GM12878 (cell line): Measurements from ENCODE around the gene HPRT1. TPM values are rescaled to one million over a fixed set of nuclear protein-coding genes. Genes with fewer than 3 reads are reported as not detected.
"Not testable (repeated sequence)": the region's sequence is repeated elsewhere in the genome, so short reads cannot be mapped to it uniquely, and the experiment has no call there.

ENCODE experiments used
- ATAC-seq: fragments of 200-7000 bp; cut with Tn5 transposase; 3 replicates; pipeline ENCODE4 v1.9.1; 2020; ENCODE audit warnings: mild to moderate bottlenecking, moderate library complexity
- BruUV-seq: library from RNA; stranded (reverse); fragments of 400-500 nt; replicated peaks from 2 replicates; lab custom pipeline; 2021; lab: Mats Ljungman, UMichigan
- CTCF ChIA-PET: fragments of 300-600 bp; sonication (Branson Sonifier 250); formaldehyde crosslinking; extraction: SDS; loops from one replicate; lab custom pipeline; 2021; ENCODE audit warnings: inconsistent platforms; lab: Yijun Ruan, JAX
- POLR2A ChIA-PET: fragments of 350-600 bp; formaldehyde crosslinking; extraction: SDS; loops from one replicate; lab custom pipeline; 2021; ENCODE audit warnings: inconsistent platforms; lab: Charles Lee
- RAD21 ChIA-PET: fragments of 300-600 bp; sonication (Branson Sonifier 250); formaldehyde crosslinking; loops from one replicate; lab custom pipeline; 2023; ENCODE audit warnings: antibody characterized with exemption; ENCODE audit not compliant: unreplicated experiment; lab: Charles Lee
- SMC1A ChIA-PET: fragments of 300-600 bp; sonication (Branson Sonifier 250); formaldehyde crosslinking; loops from one replicate; lab custom pipeline; 2023; ENCODE audit not compliant: unreplicated experiment, uncharacterized antibody; lab: Charles Lee
- DNase-seq: peaks from one replicate; pipeline ENCODE4 v3.0.0-alpha.2; 2011; ENCODE audit warnings: low read depth, low spot score
- FAIRE-seq: peaks from 3 replicates; lab custom pipeline; 2011; peaks lifted over from hg19 to GRCh38; lab: Jason Lieb, UNC
- H2AFZ ChIP-seq: 2 replicates; pipeline ENCODE4 v1.6.0; 2011; ENCODE audit warnings: low read depth, low read length, control low read depth; ENCODE audit not compliant: control insufficient read depth
- H3K27ac ChIP-seq: 2 replicates; pipeline ENCODE4 v1.5.1; 2011; ENCODE audit warnings: control low read depth; ENCODE audit not compliant: control insufficient read depth, insufficient read depth
- H3K27me3 ChIP-seq, 2 experiments: replicated peaks in 1 of 2; 2 replicates each; pipeline versions ENCODE4 v1.6.0 to v1.6.1; 2011; ENCODE audit warnings: low read length in 1 of 2; ENCODE audit not compliant: control insufficient read depth in 2 of 2, insufficient read depth in 2 of 2
- H3K36me3 ChIP-seq, 2 experiments: 2 replicates each; pipeline ENCODE4 v1.5.1; 2011; ENCODE audit warnings: low read length in 1 of 2; ENCODE audit not compliant: control insufficient read depth in 2 of 2, insufficient read depth in 2 of 2
- H3K4me1 ChIP-seq: 2 replicates; pipeline ENCODE4 v1.6.1; 2011; ENCODE audit warnings: mild to moderate bottlenecking, low read length, moderate library complexity, mixed read lengths; ENCODE audit not compliant: control insufficient read depth, insufficient read depth
- H3K4me2 ChIP-seq: 2 replicates; pipeline ENCODE4 v1.6.0; 2011; ENCODE audit warnings: control low read depth; ENCODE audit not compliant: control insufficient read depth, insufficient read depth
- H3K4me3 ChIP-seq: fragments of 200-600 bp; sonication (generic); 2 replicates; pipeline ENCODE4 v1.5.1; 2016
- H3K79me2 ChIP-seq: 2 replicates; pipeline ENCODE4 v1.6.0; 2011; ENCODE audit warnings: low read length; ENCODE audit not compliant: control insufficient read depth, insufficient read depth
- H3K9ac ChIP-seq: 2 replicates; pipeline ENCODE4 v1.8.0; 2011; ENCODE audit warnings: low read length, control low read depth, mixed read lengths; ENCODE audit not compliant: control insufficient read depth, insufficient read depth
- H3K9me3 ChIP-seq: replicated peaks from 3 replicates; pipeline ENCODE4 v1.5.1; 2011; ENCODE audit warnings: mild to moderate bottlenecking, low read length; ENCODE audit not compliant: control insufficient read depth, insufficient read depth
- H4K20me1 ChIP-seq: 2 replicates; pipeline ENCODE4 v1.6.0; 2011; ENCODE audit not compliant: control insufficient read depth, insufficient read depth
- CHD4 ChIP-seq: fragments of 200-600 bp; sonication (generic); IDR thresholded peaks from 2 replicates; pipeline ENCODE4 v1.6.1; 2016; ENCODE audit warnings: mild to moderate bottlenecking
- IKZF1 ChIP-seq: fragments of 450-650 bp; conservative IDR thresholded peaks from 2 replicates; pipeline ENCODE4 v1.6.1; 2017; ENCODE audit warnings: antibody characterized with exemption, mild to moderate bottlenecking
- KDM1A ChIP-seq: fragments of 200-600 bp; sonication (generic); IDR thresholded peaks from 2 replicates; pipeline ENCODE4 v1.6.1; 2016; ENCODE audit warnings: borderline replicate concordance
- MXI1 ChIP-seq: fragments of 150-350 bp; IDR thresholded peaks from 2 replicates; pipeline ENCODE4 v1.6.1; 2011; ENCODE audit warnings: low read depth, mild to moderate bottlenecking, inconsistent platforms, low read length, improper control_type of control experiment
- SREBF2 ChIP-seq: IDR thresholded peaks from 2 replicates; pipeline ENCODE4 v1.6.1; 2012; ENCODE audit warnings: mild to moderate bottlenecking, low read length
- TBL1XR1 ChIP-seq: IDR thresholded peaks from 2 replicates; pipeline ENCODE4 v1.6.1; 2012; ENCODE audit warnings: low read depth, low read length, improper control_type of control experiment
- TCF12 ChIP-seq: IDR thresholded peaks from 2 replicates; pipeline ENCODE4 v1.6.1; 2011; ENCODE audit warnings: low read depth, mild to moderate bottlenecking, low read length
- WGBS: methylation state at CpG from one replicate; pipeline ENCODE4 v1.1.6; 2016; ENCODE audit warnings: low lambda C conversion rate; ENCODE audit not compliant: insufficient replicate concordance, insufficient coverage; ENCODE audit errors: missing lambda C conversion rate; 5-methylcytosine and 5-hydroxymethylcytosine counted together
- in situ Hi-C: fragments of 300-500 bp; cut with MboI; formaldehyde crosslinking; loops from 9 replicates; pipeline ENCODE4 v1.14.3; 2018; ENCODE audit warnings: mixed read lengths
- intact Hi-C: fragments of 100-400 bp; cut with micrococcal nuclease; formaldehyde crosslinking; loops from one replicate; pipeline ENCODE4 v1.14.2; 2022; ENCODE audit not compliant: unreplicated experiment
- polyA plus RNA-seq, 11 experiments: library from polyadenylated mRNA; depleted of rRNA in 4 of 11; unstranded in 6 of 11; stranded (reverse) in 5 of 11; fragments of >200 nt; fragmentation: Nextera tagmentation in 4 of 11; fragmentation: Illumina TruSeq in 1 of 11; extraction: Ambion mirVana in 4 of 11; extraction: Trizol in 1 of 11; gene quantifications; 1 replicate in 1 of 11; 2 replicates in 10 of 11; pipeline versions ENCODE4 v1.2.1 to v1.2.3, GENCODE V29; 2011 to 2016; ENCODE audit warnings: inconsistent platforms in 2 of 11, missing spikeins in 2 of 11, low read depth in 1 of 11
- total RNA-seq, 4 experiments: library from RNA; depleted of rRNA in 3 of 4; stranded (reverse); fragments of >200 nt in 3 of 4; fragmentation: Illumina TruSeq in 1 of 4; extraction: Trizol in 1 of 4; gene quantifications; 2 replicates each; pipeline versions ENCODE4 v1.2.1 to v1.2.3, GENCODE V29; 2013 to 2021
- TF ChIP-seq, protein P1 (sequence below): IDR thresholded peaks from 2 replicates; pipeline ENCODE4 v1.6.1; 2012; ENCODE audit warnings: low read depth, low read length, improper control_type of control experiment
- TF ChIP-seq, protein P2 (sequence below): IDR thresholded peaks from 2 replicates; pipeline ENCODE4 v1.6.1; 2011; ENCODE audit warnings: borderline replicate concordance, low read depth, mild to moderate bottlenecking, moderate library complexity, low read length; ENCODE audit not compliant: insufficient read depth, poor library complexity, severe bottlenecking
- TF ChIP-seq, protein P3 (sequence below), 3 experiments: IDR thresholded peaks in 2 of 3; conservative IDR thresholded peaks in 1 of 3; 2 replicates each; pipeline ENCODE4 v1.5.1; 2011; ENCODE audit warnings: low read depth in 3 of 3, low read length in 3 of 3, mild to moderate bottlenecking in 3 of 3, control low read depth in 2 of 3, moderate library complexity in 2 of 3, inconsistent platforms in 1 of 3, mixed read lengths in 1 of 3; ENCODE audit not compliant: control insufficient read depth in 2 of 3, insufficient read depth in 1 of 3; ENCODE audit errors: extremely low read depth in 1 of 3

The HPRT1 gene
- total and polyA plus RNA-seq, 10 of the 15 experiments (the other 5 are each of a cell fraction or from before 2014, with no cell fraction given), result 19.3 to 161 (median 92.7) TPM

DNA sequence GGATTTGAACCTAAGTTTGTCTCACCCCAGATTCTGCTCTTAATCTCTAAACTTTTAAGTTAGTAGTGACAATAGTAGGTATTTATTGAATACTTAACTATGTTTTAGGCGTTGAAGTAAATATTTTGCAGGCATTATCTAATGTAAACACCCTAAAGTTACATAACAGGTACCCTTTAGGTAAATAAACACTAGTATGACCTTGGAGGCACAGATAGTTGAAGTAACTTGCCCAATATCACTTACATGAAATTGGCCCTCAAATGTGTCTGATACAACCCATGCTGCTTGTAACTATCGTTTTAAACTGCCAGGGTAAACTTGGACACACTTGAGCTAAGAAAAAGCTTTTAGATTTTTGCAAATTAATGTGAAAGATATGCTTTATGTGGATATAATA is 3.0 kb downstream of the HPRT1 start (continued):
- TF ChIP-seq, protein P1, sequence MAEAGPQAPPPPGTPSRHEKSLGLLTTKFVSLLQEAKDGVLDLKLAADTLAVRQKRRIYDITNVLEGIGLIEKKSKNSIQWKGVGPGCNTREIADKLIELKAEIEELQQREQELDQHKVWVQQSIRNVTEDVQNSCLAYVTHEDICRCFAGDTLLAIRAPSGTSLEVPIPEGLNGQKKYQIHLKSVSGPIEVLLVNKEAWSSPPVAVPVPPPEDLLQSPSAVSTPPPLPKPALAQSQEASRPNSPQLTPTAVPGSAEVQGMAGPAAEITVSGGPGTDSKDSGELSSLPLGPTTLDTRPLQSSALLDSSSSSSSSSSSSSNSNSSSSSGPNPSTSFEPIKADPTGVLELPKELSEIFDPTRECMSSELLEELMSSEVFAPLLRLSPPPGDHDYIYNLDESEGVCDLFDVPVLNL, result no peak
- TF ChIP-seq IKZF1 (no peak), TCF12 (no peak)

DNA sequence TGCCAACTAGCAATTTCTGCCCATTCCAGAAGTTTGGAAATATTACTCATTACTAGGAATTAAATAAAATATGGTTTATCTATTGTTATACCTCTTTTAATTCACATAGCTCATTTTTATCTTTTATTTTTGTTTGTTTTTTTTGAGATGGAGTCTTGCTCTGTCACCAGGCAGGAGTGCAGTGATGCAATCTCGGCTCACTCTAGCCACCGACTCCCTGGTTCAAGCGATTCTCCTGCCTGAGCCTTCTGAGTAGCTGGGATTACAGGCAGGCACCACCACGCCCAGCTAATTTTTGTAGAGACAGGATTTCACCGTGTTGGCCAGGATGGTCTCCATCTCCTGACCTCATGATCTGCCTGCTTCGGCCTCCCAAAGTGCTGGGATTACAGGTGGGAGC is 4.5 kb downstream of the HPRT1 start:
- H3K9me3 ChIP-seq, H3K9ac ChIP-seq, H3K27ac ChIP-seq, H3K4me1 ChIP-seq, BruUV-seq, H2AFZ ChIP-seq, H3K4me3 ChIP-seq, H3K4me2 ChIP-seq, H4K20me1 ChIP-seq, ATAC-seq, in situ Hi-C loops, H3K36me3 ChIP-seq, DNase-seq, H3K27me3 ChIP-seq, intact Hi-C loops, FAIRE-seq: not testable (repeated sequence)
- WGBS, result 70% methylated on average over 6 of the region's 6 CpGs
- RAD21 ChIA-PET, result interaction anchor here (1.2 kb wide), 1 partner anchor 19 kb away, joined by 3 read pairs; no protein-coding TSS in a partner anchor
- CTCF ChIA-PET, result interaction anchor here (0.8 to 1.4 kb wide), 5 partner anchors 10 to 672 kb away, joined by 3 to 6 read pairs (median 4); no protein-coding TSS in a partner anchor
- H3K79me2 ChIP-seq, result peaks cover 37% of the 10 kb centered on the region
- SMC1A ChIA-PET, result interaction anchor here (0.9 to 2.2 kb wide), 3 partner anchors 21 to 76 kb away, joined by 3 to 8 read pairs (median 4); no protein-coding TSS in a partner anchor
- POLR2A ChIA-PET, result interaction anchor here (0.7 kb wide), 1 partner anchor 206 kb away, joined by 3 read pairs; no protein-coding TSS in a partner anchor

DNA sequence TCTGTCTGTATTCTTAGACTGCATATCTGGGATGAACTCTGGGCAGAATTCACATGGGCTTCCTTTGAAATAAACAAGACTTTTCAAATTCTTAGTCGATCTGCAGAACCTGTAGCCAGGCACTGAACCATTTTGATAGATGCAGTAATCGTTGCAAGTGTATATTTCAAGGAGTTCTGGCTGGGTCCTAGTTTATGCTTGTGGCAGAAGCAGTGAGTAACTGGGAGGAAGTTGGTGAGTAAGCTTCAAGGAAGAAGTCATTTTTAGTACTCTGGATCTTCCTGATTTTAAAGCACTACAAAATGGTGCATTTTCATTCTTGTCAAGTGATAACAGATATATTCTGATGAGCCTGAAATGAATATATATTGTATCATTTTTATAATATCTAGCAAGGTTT is 9.5 kb downstream of the HPRT1 start:
- ATAC-seq (no peak), FAIRE-seq (peak; percentile 49), DNase-seq (no peak)
- Histone ChIP-seq H2AFZ (no peak overlapping the region), H3K79me2 (peaks cover 11% of the 10 kb centered on the region), H3K9me3 (no peaks in the 10 kb centered on the region), H4K20me1 (no peaks in the 10 kb centered on the region), H3K27me3 (no peaks in the 10 kb centered on the region), H3K27ac (no peak overlapping the region), H3K4me3 (no peak overlapping the region), H3K36me3 (no peaks in the 10 kb centered on the region), H3K4me1 (no peaks in the 10 kb centered on the region), H3K9ac (no peak overlapping the region), H3K4me2 (no peak overlapping the region)
- 50% methylated on average over 2 of the region's 2 CpGs for WGBS
- SMC1A ChIA-PET, result no interaction called here
- RAD21 ChIA-PET, result no interaction called here
- no TSS peak for BruUV-seq
- CTCF ChIA-PET, result no interaction called here
- in situ Hi-C loops (no loop called here), intact Hi-C loops (no loop called here)
- no peak for TF ChIP-seq SREBF2
- no peak for TF ChIP-seq MXI1
- no peak for TF ChIP-seq TBL1XR1
- TF ChIP-seq KDM1A, result no peak
- no peak for TF ChIP-seq CHD4
- TF ChIP-seq, protein P2, sequence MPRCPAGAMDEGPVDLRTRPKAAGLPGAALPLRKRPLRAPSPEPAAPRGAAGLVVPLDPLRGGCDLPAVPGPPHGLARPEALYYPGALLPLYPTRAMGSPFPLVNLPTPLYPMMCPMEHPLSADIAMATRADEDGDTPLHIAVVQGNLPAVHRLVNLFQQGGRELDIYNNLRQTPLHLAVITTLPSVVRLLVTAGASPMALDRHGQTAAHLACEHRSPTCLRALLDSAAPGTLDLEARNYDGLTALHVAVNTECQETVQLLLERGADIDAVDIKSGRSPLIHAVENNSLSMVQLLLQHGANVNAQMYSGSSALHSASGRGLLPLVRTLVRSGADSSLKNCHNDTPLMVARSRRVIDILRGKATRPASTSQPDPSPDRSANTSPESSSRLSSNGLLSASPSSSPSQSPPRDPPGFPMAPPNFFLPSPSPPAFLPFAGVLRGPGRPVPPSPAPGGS, result no peak
- TF ChIP-seq, protein P3, sequence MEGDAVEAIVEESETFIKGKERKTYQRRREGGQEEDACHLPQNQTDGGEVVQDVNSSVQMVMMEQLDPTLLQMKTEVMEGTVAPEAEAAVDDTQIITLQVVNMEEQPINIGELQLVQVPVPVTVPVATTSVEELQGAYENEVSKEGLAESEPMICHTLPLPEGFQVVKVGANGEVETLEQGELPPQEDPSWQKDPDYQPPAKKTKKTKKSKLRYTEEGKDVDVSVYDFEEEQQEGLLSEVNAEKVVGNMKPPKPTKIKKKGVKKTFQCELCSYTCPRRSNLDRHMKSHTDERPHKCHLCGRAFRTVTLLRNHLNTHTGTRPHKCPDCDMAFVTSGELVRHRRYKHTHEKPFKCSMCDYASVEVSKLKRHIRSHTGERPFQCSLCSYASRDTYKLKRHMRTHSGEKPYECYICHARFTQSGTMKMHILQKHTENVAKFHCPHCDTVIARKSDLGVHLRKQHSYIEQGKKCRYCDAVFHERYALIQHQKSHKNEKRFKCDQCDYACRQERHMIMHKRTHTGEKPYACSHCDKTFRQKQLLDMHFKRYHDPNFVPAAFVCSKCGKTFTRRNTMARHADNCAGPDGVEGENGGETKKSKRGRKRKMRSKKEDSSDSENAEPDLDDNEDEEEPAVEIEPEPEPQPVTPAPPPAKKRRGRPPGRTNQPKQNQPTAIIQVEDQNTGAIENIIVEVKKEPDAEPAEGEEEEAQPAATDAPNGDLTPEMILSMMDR (IDR thresholded peaks at IDR 0.05 in 2 of 3, conservative IDR thresholded peaks at IDR 0.05 in 1 of 3; ENCODE audit: control insufficient read depth in 2 of 3, extremely low read depth in 1 of 3, insufficient read depth in 1 of 3, low read depth in 3 of 3, low read length in 3 of 3), result no peak
- POLR2A ChIA-PET, result no interaction called here
